Myocyte (in vitro differentiated cells): ENCODE measurements around the gene PDSS2. TPM values are rescaled to one million over a fixed set of nuclear protein-coding genes. Genes with fewer than 3 reads are reported as not detected.
"Not testable (repeated sequence)": the region's sequence is repeated elsewhere in the genome, so short reads cannot be mapped to it uniquely, and the experiment has no call there.

Source experiments
- DNase-seq: peaks from one replicate; pipeline ENCODE4 v3.0.0-alpha.2; 2012; ENCODE audit warnings: low read depth
- total RNA-seq: library from RNA; depleted of rRNA; stranded (reverse); fragments of >200 nt; gene quantifications from 2 replicates; pipeline ENCODE4 v1.2.3, GENCODE V29; 2014

Gene PDSS2
- total RNA-seq, 1 donor from 2014 or later, result 87.6 TPM

- DNase-seq, result no peak
Measured at GRCh38 chr6:107328081-107328480, 131.3 kb downstream of the PDSS2 start.

- DNase-seq, result no peak
Measured at GRCh38 chr6:107323133-107323785, 136.1 kb downstream of the PDSS2 start.

GRCh38 chr6:107321793-107322192, 137.6 kb downstream of the PDSS2 start:
- DNase-seq, result no peak

- DNase-seq, result no peak
Measured at GRCh38 chr6:107319906-107320530, 139.3 kb downstream of the PDSS2 start.

GRCh38 chr6:107318100-107318736, 141.1 kb downstream of the PDSS2 start:
- DNase-seq, result peak; percentile 71

GRCh38 chr6:107315114-107315513, 144.2 kb downstream of the PDSS2 start:
- DNase-seq, result no peak

- no peak for DNase-seq
Measured at GRCh38 chr6:107314531-107314939, 144.8 kb downstream of the PDSS2 start.

GRCh38 chr6:107313776-107314175, 145.6 kb downstream of the PDSS2 start:
- DNase-seq, result no peak

GRCh38 chr6:107310362-107310761, 149.0 kb downstream of the PDSS2 start:
- DNase-seq, result no peak

- peak; percentile 80 for DNase-seq
Measured at GRCh38 chr6:107308677-107309076, 150.7 kb downstream of the PDSS2 start.

GRCh38 chr6:107305994-107306393, 153.4 kb downstream of the PDSS2 start:
- DNase-seq, result peak; percentile 20

- no peak for DNase-seq
Measured at GRCh38 chr6:107305391-107305790, 154.0 kb downstream of the PDSS2 start.

- peak; percentile 83 for DNase-seq
Measured at GRCh38 chr6:107304421-107305025, 154.8 kb downstream of the PDSS2 start.

- DNase-seq, result no peak
Measured at GRCh38 chr6:107293350-107293749, 166.0 kb downstream of the PDSS2 start.

GRCh38 chr6:107292715-107293271, 166.6 kb downstream of the PDSS2 start:
- no peak for DNase-seq

- no peak for DNase-seq
Measured at GRCh38 chr6:107290491-107290890, 168.9 kb downstream of the PDSS2 start.

GRCh38 chr6:107289258-107289657, 170.1 kb downstream of the PDSS2 start:
- not testable (repeated sequence) for DNase-seq

- not testable (repeated sequence) for DNase-seq
Measured at GRCh38 chr6:107285683-107286082, 173.7 kb downstream of the PDSS2 start.

GRCh38 chr6:107284805-107285204, 174.6 kb downstream of the PDSS2 start:
- no peak for DNase-seq

GRCh38 chr6:107280791-107281190, 178.6 kb downstream of the PDSS2 start:
- DNase-seq, result no peak

- DNase-seq, result not testable (repeated sequence)
Measured at GRCh38 chr6:107280001-107280400, 179.4 kb downstream of the PDSS2 start.
